Natural killer cell (primary cell): ENCODE data around the gene PHLDA2. TPM values are rescaled to one million over a fixed set of nuclear protein-coding genes. Genes with fewer than 3 reads are reported as not detected.

Source experiments
- ATAC-seq, 3 donors: fragments of 150-1000 bp in 2 of 3; fragments of 200-7000 bp in 1 of 3; cut with Tn5 transposase; 1 replicate in 1 of 3; 2 replicates in 2 of 3; pipeline ENCODE4 v1.10.0; 2021; ENCODE audit warnings: mild to moderate bottlenecking in 2 of 3, moderate library complexity in 2 of 3
- DNase-seq, 2 donors: peaks; one replicate each; pipeline versions ENCODE4 v3.0.0 to v3.0.0-alpha.2; 2013 to 2021; ENCODE audit warnings: mixed read lengths in 1 of 2
- H3K27ac ChIP-seq: one replicate; pipeline ENCODE4 v1.5.1; 2013; ENCODE audit warnings: mild to moderate bottlenecking, low read length
- H3K27me3 ChIP-seq: one replicate; pipeline ENCODE4 v1.6.1; 2013; ENCODE audit warnings: low read length; ENCODE audit not compliant: control insufficient read depth, insufficient read depth
- H3K36me3 ChIP-seq: one replicate; pipeline ENCODE4 v1.6.1; 2013; ENCODE audit warnings: low read length; ENCODE audit not compliant: control insufficient read depth, insufficient read depth
- H3K4me1 ChIP-seq: one replicate; pipeline ENCODE4 v1.6.1; 2013; ENCODE audit warnings: low read length; ENCODE audit not compliant: control insufficient read depth, insufficient read depth
- H3K4me3 ChIP-seq: one replicate; pipeline ENCODE4 v1.5.1; 2013; ENCODE audit warnings: low read length
- H3K9me3 ChIP-seq: one replicate; pipeline ENCODE4 v1.6.1; 2013; ENCODE audit warnings: low read length; ENCODE audit not compliant: control insufficient read depth, insufficient read depth
- H3K27ac Mint-ChIP-seq, 2 donors: one replicate each; pipeline ENCODE4 v1.8.0; 2022; ENCODE audit warnings: mild to moderate bottlenecking in 2 of 2, mixed read lengths in 2 of 2, moderate library complexity in 1 of 2
- H3K27me3 Mint-ChIP-seq, 2 donors: one replicate each; pipeline ENCODE4 v1.8.0; 2022; ENCODE audit warnings: low read depth in 2 of 2, mixed read lengths in 2 of 2
- H3K36me3 Mint-ChIP-seq: one replicate; pipeline ENCODE4 v1.8.0; 2022; ENCODE audit warnings: mixed read lengths
- H3K4me1 Mint-ChIP-seq, 2 donors: one replicate each; pipeline ENCODE4 v1.8.0; 2022; ENCODE audit warnings: mixed read lengths in 2 of 2
- H3K4me3 Mint-ChIP-seq: one replicate; pipeline ENCODE4 v1.8.0; 2022; ENCODE audit warnings: mild to moderate bottlenecking, moderate library complexity, mixed read lengths
- H3K9me3 Mint-ChIP-seq, 2 donors: one replicate each; pipeline ENCODE4 v1.8.0; 2022; ENCODE audit warnings: mixed read lengths in 2 of 2
- WGBS: methylation state at CpG from one replicate; pipeline ENCODE4 v1.1.7; 2013; ENCODE audit warnings: missing lambda C conversion rate; ENCODE audit not compliant: insufficient coverage; 5-methylcytosine and 5-hydroxymethylcytosine counted together
- intact Hi-C: fragments of 100-400 bp; cut with micrococcal nuclease; formaldehyde crosslinking; loops from one replicate; pipeline ENCODE4 v1.14.2; 2022
- total RNA-seq, 4 donors: library from RNA; stranded (reverse); fragments of 120-200 nt in 1 of 4; gene quantifications; one replicate each; pipeline versions ENCODE4 v1.2.3 to v1.2.4, GENCODE V29; 2013 to 2022
- TF ChIP-seq, protein P1 (sequence below): fragments of 200-600 bp; IDR thresholded peaks from one replicate; pipeline ENCODE4 v1.8.0; 2022; ENCODE audit warnings: antibody characterized with exemption

The PHLDA2 gene
- total RNA-seq, 3 donors from 2014 or later (not counting 1 experiment from before 2014, with no cell fraction given): 0.79 to 3.2 (median 2.2) TPM

GRCh38 chr11:2893935-2894334 lies 35.3 kb downstream of the PHLDA2 start:
- TF ChIP-seq, protein P1, sequence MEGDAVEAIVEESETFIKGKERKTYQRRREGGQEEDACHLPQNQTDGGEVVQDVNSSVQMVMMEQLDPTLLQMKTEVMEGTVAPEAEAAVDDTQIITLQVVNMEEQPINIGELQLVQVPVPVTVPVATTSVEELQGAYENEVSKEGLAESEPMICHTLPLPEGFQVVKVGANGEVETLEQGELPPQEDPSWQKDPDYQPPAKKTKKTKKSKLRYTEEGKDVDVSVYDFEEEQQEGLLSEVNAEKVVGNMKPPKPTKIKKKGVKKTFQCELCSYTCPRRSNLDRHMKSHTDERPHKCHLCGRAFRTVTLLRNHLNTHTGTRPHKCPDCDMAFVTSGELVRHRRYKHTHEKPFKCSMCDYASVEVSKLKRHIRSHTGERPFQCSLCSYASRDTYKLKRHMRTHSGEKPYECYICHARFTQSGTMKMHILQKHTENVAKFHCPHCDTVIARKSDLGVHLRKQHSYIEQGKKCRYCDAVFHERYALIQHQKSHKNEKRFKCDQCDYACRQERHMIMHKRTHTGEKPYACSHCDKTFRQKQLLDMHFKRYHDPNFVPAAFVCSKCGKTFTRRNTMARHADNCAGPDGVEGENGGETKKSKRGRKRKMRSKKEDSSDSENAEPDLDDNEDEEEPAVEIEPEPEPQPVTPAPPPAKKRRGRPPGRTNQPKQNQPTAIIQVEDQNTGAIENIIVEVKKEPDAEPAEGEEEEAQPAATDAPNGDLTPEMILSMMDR: no peak
- peaks cover 45% of the 10 kb centered on the region for H3K4me1 ChIP-seq
- Mint-ChIP-seq H3K4me1 (peaks cover 26 to 48% of the 10 kb centered on the region in 2 donors), H3K27ac (peak overlapping the region; percentile 74 to 83), H3K4me3 (peak overlapping the region; percentile 37), H3K27me3 (no peaks in the 10 kb centered on the region), H3K36me3 (no peaks in the 10 kb centered on the region), H3K9me3 (no peaks in the 10 kb centered on the region)
- H3K27ac ChIP-seq: no peak overlapping the region
- DNase-seq (no peak), ATAC-seq (no peak)
- H3K4me3 ChIP-seq: no peak overlapping the region
- no peaks in the 10 kb centered on the region for H3K27me3 ChIP-seq
- 94% methylated on average over 4 of the region's 4 CpGs for WGBS
- intact Hi-C loops: no loop called here
- no peaks in the 10 kb centered on the region for H3K9me3 ChIP-seq
- no peaks in the 10 kb centered on the region for H3K36me3 ChIP-seq

GRCh38 chr11:2892967-2893528 lies 36.2 kb downstream of the PHLDA2 start:
- H3K4me3 ChIP-seq: no peak overlapping the region
- 32% methylated on average over 3 of the region's 4 CpGs for WGBS
- H3K4me3 Mint-ChIP-seq: peak overlapping the region; percentile 81

GRCh38 chr11:2892215-2892966 lies 36.8 kb downstream of the PHLDA2 start:
- H3K4me3 Mint-ChIP-seq: peak overlapping the region; percentile 81
- Histone ChIP-seq H3K27ac (peak overlapping the region; percentile 48), H3K27me3 (no peaks in the 10 kb centered on the region), H3K36me3 (no peaks in the 10 kb centered on the region), H3K4me1 (peaks cover 34% of the 10 kb centered on the region), H3K9me3 (no peaks in the 10 kb centered on the region), H3K4me3 (peak overlapping the region; percentile 33)
- intact Hi-C loops: loop anchor here (1.0 kb wide), 1 partner anchor 360 kb away; no protein-coding TSS in a partner anchor
- peak; percentile 59 to 81 for DNase-seq
- H3K27ac Mint-ChIP-seq: peak overlapping the region; percentile 74 to 83
- peaks cover 23 to 39% of the 10 kb centered on the region in 2 donors for H3K4me1 Mint-ChIP-seq
- H3K9me3 Mint-ChIP-seq: no peaks in the 10 kb centered on the region
- WGBS: under 1% methylated on average over 25 of the region's 34 CpGs
- ATAC-seq: peak; percentile 54 to 56 (median 56)
- TF ChIP-seq, protein P1: peak; percentile 81
- H3K36me3 Mint-ChIP-seq: no peaks in the 10 kb centered on the region
- no peaks in the 10 kb centered on the region for H3K27me3 Mint-ChIP-seq

More at GRCh38 chr11:2892967-2893528, 36.2 kb downstream of the PHLDA2 start:
- intact Hi-C loops: loop anchor here (1.0 kb wide), 1 partner anchor 361 kb away; no protein-coding TSS in a partner anchor
- ATAC-seq: peak; percentile 76 to 77 (median 77)
- Histone ChIP-seq H3K4me1 (peaks cover 41% of the 10 kb centered on the region), H3K27me3 (no peaks in the 10 kb centered on the region), H3K27ac (peak overlapping the region; percentile 48), H3K36me3 (no peaks in the 10 kb centered on the region), H3K9me3 (no peaks in the 10 kb centered on the region)
- DNase-seq: peak; percentile 53 to 72
- no peaks in the 10 kb centered on the region for H3K36me3 Mint-ChIP-seq
- TF ChIP-seq, protein P1: no peak
- no peaks in the 10 kb centered on the region for H3K9me3 Mint-ChIP-seq
- peak overlapping the region; percentile 74 to 83 for H3K27ac Mint-ChIP-seq
- no peaks in the 10 kb centered on the region for H3K27me3 Mint-ChIP-seq
- peaks cover 24 to 45% of the 10 kb centered on the region in 2 donors for H3K4me1 Mint-ChIP-seq
